GM12878 (cell line): ENCODE measurements around the gene CACNA2D4. TPM values are rescaled to one million over a fixed set of nuclear protein-coding genes. Genes with fewer than 3 reads are reported as not detected.

Experiments used
- ATAC-seq: fragments of 200-7000 bp; cut with Tn5 transposase; 3 replicates; pipeline ENCODE4 v1.9.1; 2020; ENCODE audit warnings: mild to moderate bottlenecking, moderate library complexity
- BruUV-seq: library from RNA; stranded (reverse); fragments of 400-500 nt; replicated peaks from 2 replicates; lab custom pipeline; 2021; lab: Mats Ljungman, UMichigan
- CTCF ChIA-PET: fragments of 300-600 bp; sonication (Branson Sonifier 250); formaldehyde crosslinking; extraction: SDS; loops from one replicate; lab custom pipeline; 2021; ENCODE audit warnings: inconsistent platforms; lab: Yijun Ruan, JAX
- POLR2A ChIA-PET: fragments of 350-600 bp; formaldehyde crosslinking; extraction: SDS; loops from one replicate; lab custom pipeline; 2021; ENCODE audit warnings: inconsistent platforms; lab: Charles Lee
- RAD21 ChIA-PET: fragments of 300-600 bp; sonication (Branson Sonifier 250); formaldehyde crosslinking; loops from one replicate; lab custom pipeline; 2023; ENCODE audit warnings: antibody characterized with exemption; ENCODE audit not compliant: unreplicated experiment; lab: Charles Lee
- SMC1A ChIA-PET: fragments of 300-600 bp; sonication (Branson Sonifier 250); formaldehyde crosslinking; loops from one replicate; lab custom pipeline; 2023; ENCODE audit not compliant: unreplicated experiment, uncharacterized antibody; lab: Charles Lee
- DNase-seq: peaks from one replicate; pipeline ENCODE4 v3.0.0-alpha.2; 2011; ENCODE audit warnings: low read depth, low spot score
- FAIRE-seq: peaks from 3 replicates; lab custom pipeline; 2011; peaks lifted over from hg19 to GRCh38; lab: Jason Lieb, UNC
- H2AFZ ChIP-seq: 2 replicates; pipeline ENCODE4 v1.6.0; 2011; ENCODE audit warnings: low read depth, low read length, control low read depth; ENCODE audit not compliant: control insufficient read depth
- H3K27ac ChIP-seq: 2 replicates; pipeline ENCODE4 v1.5.1; 2011; ENCODE audit warnings: control low read depth; ENCODE audit not compliant: control insufficient read depth, insufficient read depth
- H3K27me3 ChIP-seq, 2 experiments: replicated peaks in 1 of 2; 2 replicates each; pipeline versions ENCODE4 v1.6.0 to v1.6.1; 2011; ENCODE audit warnings: low read length in 1 of 2; ENCODE audit not compliant: control insufficient read depth in 2 of 2, insufficient read depth in 2 of 2
- H3K36me3 ChIP-seq, 2 experiments: 2 replicates each; pipeline ENCODE4 v1.5.1; 2011; ENCODE audit warnings: low read length in 1 of 2; ENCODE audit not compliant: control insufficient read depth in 2 of 2, insufficient read depth in 2 of 2
- H3K4me1 ChIP-seq: 2 replicates; pipeline ENCODE4 v1.6.1; 2011; ENCODE audit warnings: mild to moderate bottlenecking, low read length, moderate library complexity, mixed read lengths; ENCODE audit not compliant: control insufficient read depth, insufficient read depth
- H3K4me2 ChIP-seq: 2 replicates; pipeline ENCODE4 v1.6.0; 2011; ENCODE audit warnings: control low read depth; ENCODE audit not compliant: control insufficient read depth, insufficient read depth
- H3K4me3 ChIP-seq: fragments of 200-600 bp; sonication (generic); 2 replicates; pipeline ENCODE4 v1.5.1; 2016
- H3K79me2 ChIP-seq: 2 replicates; pipeline ENCODE4 v1.6.0; 2011; ENCODE audit warnings: low read length; ENCODE audit not compliant: control insufficient read depth, insufficient read depth
- H3K9ac ChIP-seq: 2 replicates; pipeline ENCODE4 v1.8.0; 2011; ENCODE audit warnings: low read length, control low read depth, mixed read lengths; ENCODE audit not compliant: control insufficient read depth, insufficient read depth
- H3K9me3 ChIP-seq: replicated peaks from 3 replicates; pipeline ENCODE4 v1.5.1; 2011; ENCODE audit warnings: mild to moderate bottlenecking, low read length; ENCODE audit not compliant: control insufficient read depth, insufficient read depth
- H4K20me1 ChIP-seq: 2 replicates; pipeline ENCODE4 v1.6.0; 2011; ENCODE audit not compliant: control insufficient read depth, insufficient read depth
- BCL11A ChIP-seq: IDR thresholded peaks from 2 replicates; pipeline ENCODE4 v1.6.1; 2011; ENCODE audit warnings: low read depth, low read length
- CBFB ChIP-seq: IDR thresholded peaks from 2 replicates; pipeline ENCODE4 v1.6.1; 2016; ENCODE audit warnings: antibody characterized with exemption, low read depth
- CREB1 ChIP-seq: IDR thresholded peaks from 2 replicates; pipeline ENCODE4 v1.6.1; 2012; ENCODE audit warnings: low read depth, mild to moderate bottlenecking, inconsistent platforms
- DPF2 ChIP-seq: fragments of 450-650 bp; IDR thresholded peaks from 2 replicates; pipeline ENCODE4 v1.6.1; 2017; ENCODE audit warnings: mild to moderate bottlenecking
- KAT2A ChIP-seq: conservative IDR thresholded peaks from 2 replicates; pipeline ENCODE4 v1.6.1; 2011; ENCODE audit warnings: low read depth, low read length; ENCODE audit not compliant: control insufficient read depth
- KDM1A ChIP-seq: fragments of 200-600 bp; sonication (generic); IDR thresholded peaks from 2 replicates; pipeline ENCODE4 v1.6.1; 2016; ENCODE audit warnings: borderline replicate concordance
- NFYA ChIP-seq: IDR thresholded peaks from 2 replicates; pipeline ENCODE4 v1.6.1; 2011; ENCODE audit warnings: low read depth, mild to moderate bottlenecking, low read length, improper control_type of control experiment, borderline replicate concordance
- RELA ChIP-seq: fragments of 450-650 bp; IDR thresholded peaks from 2 replicates; pipeline ENCODE4 v1.8.0; 2014; ENCODE audit warnings: borderline replicate concordance; ENCODE audit not compliant: partially characterized antibody
- SIX5 ChIP-seq: IDR thresholded peaks from 2 replicates; pipeline ENCODE4 v1.6.1; 2011; ENCODE audit warnings: mild to moderate bottlenecking, low read depth, low read length, moderate library complexity; ENCODE audit not compliant: severe bottlenecking
- SMARCA5 ChIP-seq: fragments of 450-650 bp; IDR thresholded peaks from 2 replicates; pipeline ENCODE4 v1.6.1; 2017; ENCODE audit warnings: mild to moderate bottlenecking
- SREBF2 ChIP-seq: IDR thresholded peaks from 2 replicates; pipeline ENCODE4 v1.6.1; 2012; ENCODE audit warnings: mild to moderate bottlenecking, low read length
- STAT1 ChIP-seq: fragments of 450-650 bp; conservative IDR thresholded peaks from 2 replicates; pipeline ENCODE4 v1.6.1; 2014; ENCODE audit warnings: antibody characterized with exemption, mild to moderate bottlenecking
- TAF1 ChIP-seq: IDR thresholded peaks from 2 replicates; pipeline ENCODE4 v1.6.1; 2011; ENCODE audit warnings: mild to moderate bottlenecking, low read depth, low read length, borderline replicate concordance
- TARDBP ChIP-seq: IDR thresholded peaks from 2 replicates; pipeline ENCODE4 v1.6.1; 2016; ENCODE audit warnings: borderline replicate concordance
- TBL1XR1 ChIP-seq: IDR thresholded peaks from 2 replicates; pipeline ENCODE4 v1.6.1; 2012; ENCODE audit warnings: low read depth, low read length, improper control_type of control experiment
- TCF12 ChIP-seq: IDR thresholded peaks from 2 replicates; pipeline ENCODE4 v1.6.1; 2011; ENCODE audit warnings: low read depth, mild to moderate bottlenecking, low read length
- TCF7 ChIP-seq: IDR thresholded peaks from 2 replicates; pipeline ENCODE4 v1.6.1; 2014; ENCODE audit warnings: antibody characterized with exemption, borderline replicate concordance
- ZNF384 ChIP-seq: IDR thresholded peaks from 2 replicates; pipeline ENCODE4 v1.6.1; 2012; ENCODE audit warnings: low read depth, mild to moderate bottlenecking, low read length, improper control_type of control experiment, borderline replicate concordance
- ZNF687 ChIP-seq: fragments of 450-650 bp; IDR thresholded peaks from 2 replicates; pipeline ENCODE4 v1.6.1; 2017; ENCODE audit warnings: mild to moderate bottlenecking, moderate library complexity
- WGBS: methylation state at CpG from one replicate; pipeline ENCODE4 v1.1.6; 2016; ENCODE audit warnings: low lambda C conversion rate; ENCODE audit not compliant: insufficient replicate concordance, insufficient coverage; ENCODE audit errors: missing lambda C conversion rate; 5-methylcytosine and 5-hydroxymethylcytosine counted together
- in situ Hi-C: fragments of 300-500 bp; cut with MboI; formaldehyde crosslinking; loops from 9 replicates; pipeline ENCODE4 v1.14.3; 2018; ENCODE audit warnings: mixed read lengths
- intact Hi-C: fragments of 100-400 bp; cut with micrococcal nuclease; formaldehyde crosslinking; loops from one replicate; pipeline ENCODE4 v1.14.2; 2022; ENCODE audit not compliant: unreplicated experiment
- polyA plus RNA-seq, 11 experiments: library from polyadenylated mRNA; depleted of rRNA in 4 of 11; unstranded in 6 of 11; stranded (reverse) in 5 of 11; fragments of >200 nt; fragmentation: Nextera tagmentation in 4 of 11; fragmentation: Illumina TruSeq in 1 of 11; extraction: Ambion mirVana in 4 of 11; extraction: Trizol in 1 of 11; gene quantifications; 1 replicate in 1 of 11; 2 replicates in 10 of 11; pipeline versions ENCODE4 v1.2.1 to v1.2.3, GENCODE V29; 2011 to 2016; ENCODE audit warnings: inconsistent platforms in 2 of 11, missing spikeins in 2 of 11, low read depth in 1 of 11
- total RNA-seq, 4 experiments: library from RNA; depleted of rRNA in 3 of 4; stranded (reverse); fragments of >200 nt in 3 of 4; fragmentation: Illumina TruSeq in 1 of 4; extraction: Trizol in 1 of 4; gene quantifications; 2 replicates each; pipeline versions ENCODE4 v1.2.1 to v1.2.3, GENCODE V29; 2013 to 2021

The CACNA2D4 gene
- total and polyA plus RNA-seq, 10 of the 15 experiments (the other 5 are each of a cell fraction or from before 2014, with no cell fraction given) = 0.03 to 1.0 (median 0.65) TPM

GRCh38 chr12:1809591-1810190 is 108.8 kb downstream of the CACNA2D4 start:
- no peak overlapping the region for H3K4me3 ChIP-seq
- BruUV-seq = no TSS peak
- intact Hi-C loops = no loop called here
- H3K9me3 ChIP-seq = no peaks in the 10 kb centered on the region
- DNase-seq (no peak), FAIRE-seq (no peak), ATAC-seq (no peak)
- H4K20me1 ChIP-seq = no peaks in the 10 kb centered on the region
- ChIA-PET RAD21 (no interaction called here), CTCF (interaction anchor here (1.4 kb wide), 1 partner anchor 20 kb away, joined by 4 read pairs; no protein-coding TSS in a partner anchor), SMC1A (no interaction called here), POLR2A (no interaction called here)
- H3K36me3 ChIP-seq = no peaks in the 10 kb centered on the region
- peaks cover 3% of the 10 kb centered on the region; the same call in 1 of the 2 replicates for H3K4me1 ChIP-seq
- WGBS = 60% methylated on average over 13 of the region's 13 CpGs
- TF ChIP-seq TBL1XR1 (no peak), TAF1 (no peak), CREB1 (no peak), TCF12 (no peak), DPF2 (no peak), NFYA (no peak), TARDBP (no peak), SREBF2 (no peak), ZNF384 (no peak), TCF7 (no peak), SMARCA5 (no peak), STAT1 (no peak), BCL11A (no peak), SIX5 (no peak), RELA (no peak), KAT2A (no peak), CBFB (no peak), ZNF687 (no peak), KDM1A (no peak)
- peaks cover 0 to 2% of the 10 kb centered on the region in 2 experiments; a peak in 2 of 4 replicates for H3K27me3 ChIP-seq
- in situ Hi-C loops = no loop called here
- no peak overlapping the region for H3K27ac ChIP-seq
- no peak overlapping the region for H2AFZ ChIP-seq
- no peak overlapping the region for H3K9ac ChIP-seq
- no peak overlapping the region for H3K4me2 ChIP-seq
- no peaks in the 10 kb centered on the region for H3K79me2 ChIP-seq
